ENCODE data around the gene TMEM108.
A peak's percentile ranks its signal among the peaks of the same experiment; 100 is the strongest.

Gene TMEM108

GRCh38 chr3:133117342-133117741 is 79.2 kb downstream of the TMEM108 start:
- no peak for DNase-seq (ENCODE audit: low read depth, low spot score)
- TF ChIP-seq CTCF (IDR thresholded peaks at IDR 0.05; ENCODE audit: low read depth, low read length), result no peak
- no peak overlapping the region for H3K4me3 ChIP-seq (ENCODE audit: low read depth, low read length)
- in situ Hi-C loops (cut with HindIII; ENCODE audit: low sequenced_read_pairs), result no loop called here

GRCh38 chr3:133119176-133119575 is 81.0 kb downstream of the TMEM108 start:
- TF ChIP-seq CTCF (IDR thresholded peaks at IDR 0.05; ENCODE audit: low read depth, low read length), result no peak
- no peak for DNase-seq (ENCODE audit: low read depth, low spot score)
- H3K4me3 ChIP-seq (ENCODE audit: low read depth, low read length), result no peak overlapping the region
- in situ Hi-C loops (cut with HindIII; ENCODE audit: low sequenced_read_pairs), result no loop called here

- TF ChIP-seq CTCF (IDR thresholded peaks at IDR 0.05; ENCODE audit: low read depth, low read length), result no peak
- in situ Hi-C loops (cut with HindIII; ENCODE audit: low sequenced_read_pairs), result no loop called here
- DNase-seq (ENCODE audit: low read depth, low spot score), result no peak
- H3K4me3 ChIP-seq (ENCODE audit: low read depth, low read length), result no peak overlapping the region
Measured at GRCh38 chr3:133121450-133121849, 83.3 kb downstream of the TMEM108 start.

GRCh38 chr3:133123636-133124035 is 85.4 kb downstream of the TMEM108 start:
- TF ChIP-seq CTCF (IDR thresholded peaks at IDR 0.05; ENCODE audit: low read depth, low read length), result no peak
- in situ Hi-C loops (cut with HindIII; ENCODE audit: low sequenced_read_pairs), result no loop called here

GRCh38 chr3:133124511-133124910 is 86.3 kb downstream of the TMEM108 start:
- H3K4me3 ChIP-seq (ENCODE audit: low read depth, low read length), result no peak overlapping the region
- in situ Hi-C loops (cut with HindIII; ENCODE audit: low sequenced_read_pairs), result no loop called here
- no peak for TF ChIP-seq CTCF (IDR thresholded peaks at IDR 0.05; ENCODE audit: low read depth, low read length)
- DNase-seq (ENCODE audit: low read depth, low spot score), result peak; percentile 60

More at GRCh38 chr3:133123636-133124035, 85.4 kb downstream of the TMEM108 start:
- no peak for DNase-seq (ENCODE audit: low read depth, low spot score)
- H3K4me3 ChIP-seq (ENCODE audit: low read depth, low read length), result no peak overlapping the region

- no peak for DNase-seq (ENCODE audit: low read depth, low spot score)
- TF ChIP-seq CTCF (IDR thresholded peaks at IDR 0.05; ENCODE audit: low read depth, low read length), result no peak
- in situ Hi-C loops (cut with HindIII; ENCODE audit: low sequenced_read_pairs), result no loop called here
- no peak overlapping the region for H3K4me3 ChIP-seq (ENCODE audit: low read depth, low read length)
Measured at GRCh38 chr3:133125171-133125570, 87.0 kb downstream of the TMEM108 start.

- no peak overlapping the region for H3K4me3 ChIP-seq (ENCODE audit: low read depth, low read length)
- no peak for TF ChIP-seq CTCF (IDR thresholded peaks at IDR 0.05; ENCODE audit: low read depth, low read length)
- no peak for DNase-seq (ENCODE audit: low read depth, low spot score)
- in situ Hi-C loops (cut with HindIII; ENCODE audit: low sequenced_read_pairs), result no loop called here
Measured at GRCh38 chr3:133125802-133126201, 87.6 kb downstream of the TMEM108 start.

Data from astrocyte of the spinal cord (primary cell).